NB4 (cell line): Measurements from ENCODE around the gene TADA3.

ENCODE experiments used
- DNase-seq: peaks from one replicate; pipeline ENCODE4 v3.0.0; 2010; ENCODE audit warnings: low read depth
- H3K4me3 ChIP-seq: one replicate; pipeline ENCODE4 v1.5.1; 2011; ENCODE audit warnings: mild to moderate bottlenecking, low read depth, low read length, moderate library complexity
- CTCF ChIP-seq: IDR thresholded peaks from one replicate; pipeline ENCODE4 v1.5.1; 2012; ENCODE audit warnings: low read depth, low read length
- MAX ChIP-seq: IDR thresholded peaks from 2 replicates; pipeline ENCODE4 v1.6.1; 2011; ENCODE audit warnings: low read depth, low read length
- MYC ChIP-seq: IDR thresholded peaks from 2 replicates; pipeline ENCODE4 v1.6.1; 2011; ENCODE audit warnings: low read depth, low read length
- POLR2A ChIP-seq: IDR thresholded peaks from 2 replicates; pipeline ENCODE4 v1.6.1; 2011; ENCODE audit warnings: mild to moderate bottlenecking; ENCODE audit not compliant: insufficient read length; ENCODE audit errors: extremely low read depth

TADA3 gene

GRCh38 chr3:9809239-9809614 is 17.0 kb upstream of the TADA3 start:
- DNase-seq, result no peak
- no peak for TF ChIP-seq CTCF
- no peak for TF ChIP-seq POLR2A
- no peak for TF ChIP-seq MAX
- TF ChIP-seq MYC, result no peak
- H3K4me3 ChIP-seq, result no peak overlapping the region

- peak; percentile 56 for DNase-seq
- H3K4me3 ChIP-seq, result no peak overlapping the region
- TF ChIP-seq MYC, result no peak
- peak; percentile 39 for TF ChIP-seq CTCF
- no peak for TF ChIP-seq MAX
- no peak for TF ChIP-seq POLR2A
Observed at GRCh38 chr3:9808345-9809037, 16.2 kb upstream of the TADA3 start.

GRCh38 chr3:9807981-9808344 is 15.7 kb upstream of the TADA3 start:
- no peak for DNase-seq

GRCh38 chr3:9806688-9807589 is 14.7 kb upstream of the TADA3 start:
- no peak overlapping the region for H3K4me3 ChIP-seq
- no peak for DNase-seq
- TF ChIP-seq POLR2A (no peak), CTCF (no peak), MAX (no peak), MYC (no peak)

More at GRCh38 chr3:9807981-9808344, 15.7 kb upstream of the TADA3 start:
- no peak for TF ChIP-seq POLR2A
- TF ChIP-seq CTCF, result no peak
- no peak for TF ChIP-seq MAX
- TF ChIP-seq MYC, result no peak
- no peak overlapping the region for H3K4me3 ChIP-seq

GRCh38 chr3:9806137-9806536 is 13.9 kb upstream of the TADA3 start:
- H3K4me3 ChIP-seq, result no peak overlapping the region
- TF ChIP-seq CTCF, result no peak
- no peak for TF ChIP-seq MYC
- no peak for TF ChIP-seq POLR2A
- TF ChIP-seq MAX, result no peak
- no peak for DNase-seq
